GM19193 (cell line): ENCODE data around the gene PPP1R37.
A peak's percentile ranks its signal among the peaks of the same experiment; 100 is the strongest.

Experiments
- POLR2A ChIP-seq: IDR thresholded peaks from 4 replicates; pipeline ENCODE4 v1.6.1; 2011; ENCODE audit not compliant: insufficient read depth, insufficient read length; ENCODE audit errors: extremely low read depth

The PPP1R37 gene

DNA sequence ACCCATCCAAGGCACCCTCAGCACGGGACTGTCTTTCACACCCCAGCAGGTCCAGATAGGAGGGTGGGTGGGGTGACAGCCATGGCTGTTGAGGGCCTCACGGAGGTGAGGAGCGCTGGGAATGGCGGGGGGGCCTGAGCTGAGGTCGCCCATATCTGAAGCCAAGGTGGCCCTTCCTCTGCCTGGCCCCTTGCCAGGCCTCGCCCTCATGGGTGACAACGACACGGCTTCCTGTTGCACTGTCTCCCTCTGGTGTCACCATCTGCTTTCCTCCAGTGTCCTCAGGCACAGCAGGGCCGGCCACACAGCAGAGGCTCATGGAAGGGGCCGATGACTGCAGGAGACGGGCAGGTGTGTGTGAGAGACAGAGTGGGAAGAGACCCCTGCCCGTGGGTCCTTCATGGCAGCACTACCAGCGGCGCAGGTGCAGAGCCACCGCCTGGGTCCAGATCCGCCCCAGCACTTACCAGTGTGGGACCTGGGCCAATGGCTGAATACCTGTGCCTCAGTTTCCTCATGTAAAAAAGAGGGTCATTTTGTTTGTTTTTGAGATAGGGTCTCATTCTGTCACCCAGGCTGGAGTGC lies 75.9 kb downstream of the PPP1R37 start:
- no peak for TF ChIP-seq POLR2A

DNA sequence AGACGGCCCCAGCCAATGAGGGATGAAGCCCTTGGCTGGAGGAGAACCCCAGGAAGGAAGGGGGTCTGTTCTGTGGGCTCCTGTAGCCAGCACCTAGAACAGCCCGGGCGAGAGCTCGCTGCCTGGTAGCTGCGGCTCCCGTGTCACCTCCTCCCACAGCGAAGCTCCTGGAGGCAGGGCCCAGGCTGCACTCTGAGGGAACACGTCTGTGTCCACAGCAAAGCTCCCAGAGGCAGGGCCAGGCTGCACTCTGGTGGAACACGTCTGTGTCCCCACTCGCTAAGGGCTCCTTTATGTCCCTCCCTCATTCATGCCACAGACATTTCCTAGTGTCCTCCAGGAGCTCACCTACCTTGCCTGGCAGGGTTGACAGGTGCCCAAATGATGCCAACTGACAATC lies 76.6 kb downstream of the PPP1R37 start:
- no peak for TF ChIP-seq POLR2A

- no peak for TF ChIP-seq POLR2A
These were observed 77.4 kb downstream of the PPP1R37 start for GRCh38 chr19:45170146-45171106.

DNA sequence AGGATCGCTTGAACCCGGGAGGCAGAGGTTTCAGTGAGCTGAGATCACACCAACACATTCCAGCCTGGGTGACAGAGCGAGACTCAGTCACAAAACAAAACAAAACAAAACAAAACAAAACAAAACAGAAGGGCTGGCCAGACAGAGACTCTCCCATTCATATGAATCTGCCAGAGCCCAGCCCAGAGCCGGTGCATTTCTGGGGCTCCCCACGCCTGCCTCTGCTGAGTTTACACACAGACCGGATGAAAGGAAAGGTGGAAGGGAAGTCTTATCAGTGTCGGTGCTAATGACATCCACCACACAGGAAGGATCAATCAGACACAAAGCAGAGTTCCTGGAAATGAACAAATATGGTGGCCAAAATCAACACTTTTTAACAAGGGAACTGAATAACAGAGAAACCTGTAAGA lies 78.2 kb downstream of the PPP1R37 start:
- no peak for TF ChIP-seq POLR2A

DNA sequence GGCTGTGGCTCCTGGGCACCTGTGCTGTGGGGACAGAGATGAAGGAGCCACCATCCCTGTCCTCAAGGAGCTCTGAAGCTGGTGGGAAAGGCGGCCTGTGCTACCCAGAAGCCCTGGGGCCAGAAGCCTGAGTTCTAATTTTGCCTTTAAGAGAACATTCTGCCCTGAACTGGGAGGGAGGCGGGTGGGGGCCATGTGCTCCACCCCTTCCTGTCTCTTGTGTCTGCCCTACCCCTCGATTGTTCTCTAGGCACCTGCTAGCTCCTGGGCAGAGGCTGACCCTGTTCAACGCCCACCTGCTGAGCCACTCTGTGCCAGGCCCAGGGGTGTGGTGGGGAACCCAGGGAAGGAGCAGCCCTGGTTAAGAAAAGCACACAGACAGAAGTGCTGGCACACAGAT lies 79.2 kb downstream of the PPP1R37 start:
- no peak for TF ChIP-seq POLR2A

DNA sequence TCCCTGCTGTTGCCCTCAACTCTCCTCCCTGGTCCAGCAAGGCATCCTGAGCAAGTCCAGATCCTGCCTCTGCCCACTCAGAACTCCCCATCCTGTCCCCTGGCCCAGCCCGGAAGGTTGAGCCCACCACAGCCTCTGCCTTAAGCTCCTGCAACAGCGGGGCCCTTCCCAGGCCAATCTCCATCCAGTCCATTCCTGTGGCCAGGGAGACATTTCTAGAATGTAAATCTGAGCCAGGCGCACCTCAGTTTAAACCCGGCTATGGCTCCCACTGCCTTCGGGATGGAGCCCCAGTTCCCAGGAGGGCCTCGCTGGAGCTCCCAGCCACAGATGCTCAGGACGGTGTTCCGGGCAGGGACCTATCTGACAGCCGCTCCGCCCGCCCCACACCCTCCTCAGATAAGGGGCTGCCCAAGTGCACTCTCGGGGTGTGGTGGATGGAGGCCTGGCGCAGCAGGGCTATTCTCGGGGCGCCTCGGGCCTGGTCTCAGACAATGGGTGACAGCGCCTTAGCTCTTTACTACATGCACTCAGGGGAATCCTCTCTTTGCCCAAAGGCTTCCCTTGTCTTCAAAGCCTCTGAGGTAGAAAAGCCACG lies 79.7 kb downstream of the PPP1R37 start:
- no peak for TF ChIP-seq POLR2A

GRCh38 chr19:45173816-45174215 lies 80.8 kb downstream of the PPP1R37 start:
- TF ChIP-seq POLR2A = no peak

GRCh38 chr19:45175515-45176345 lies 82.8 kb downstream of the PPP1R37 start:
- TF ChIP-seq POLR2A = no peak

DNA sequence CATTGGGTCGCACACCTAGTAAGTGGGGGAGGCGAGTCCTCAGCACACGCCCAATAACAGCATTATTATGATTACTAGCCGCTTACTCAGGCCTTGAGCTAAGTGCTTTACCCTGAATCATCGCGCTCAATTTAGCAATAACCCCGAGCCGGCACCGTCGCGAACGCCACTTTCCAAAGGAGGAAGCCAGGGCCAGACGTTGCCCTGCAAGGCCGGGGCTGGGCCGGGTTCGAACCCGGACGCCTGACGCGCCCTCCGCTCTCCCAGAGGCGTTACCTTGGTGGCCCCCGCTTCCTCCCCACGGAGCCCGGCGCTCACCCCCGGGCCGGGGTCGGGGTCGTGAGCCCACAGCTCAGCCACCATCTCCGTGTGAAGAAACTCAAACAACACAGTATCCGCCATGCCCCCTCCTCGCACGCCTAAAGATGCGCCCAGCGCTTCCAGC lies 84.9 kb downstream of the PPP1R37 start, which contains the start of gene TRAPPC6A:
TRAPPC6A (minus strand) TSS at position 421 of the 445 bp plus-strand sequence; CDS start at position 402, 19 bp downstream.
- TF ChIP-seq POLR2A = peak; percentile 73

DNA sequence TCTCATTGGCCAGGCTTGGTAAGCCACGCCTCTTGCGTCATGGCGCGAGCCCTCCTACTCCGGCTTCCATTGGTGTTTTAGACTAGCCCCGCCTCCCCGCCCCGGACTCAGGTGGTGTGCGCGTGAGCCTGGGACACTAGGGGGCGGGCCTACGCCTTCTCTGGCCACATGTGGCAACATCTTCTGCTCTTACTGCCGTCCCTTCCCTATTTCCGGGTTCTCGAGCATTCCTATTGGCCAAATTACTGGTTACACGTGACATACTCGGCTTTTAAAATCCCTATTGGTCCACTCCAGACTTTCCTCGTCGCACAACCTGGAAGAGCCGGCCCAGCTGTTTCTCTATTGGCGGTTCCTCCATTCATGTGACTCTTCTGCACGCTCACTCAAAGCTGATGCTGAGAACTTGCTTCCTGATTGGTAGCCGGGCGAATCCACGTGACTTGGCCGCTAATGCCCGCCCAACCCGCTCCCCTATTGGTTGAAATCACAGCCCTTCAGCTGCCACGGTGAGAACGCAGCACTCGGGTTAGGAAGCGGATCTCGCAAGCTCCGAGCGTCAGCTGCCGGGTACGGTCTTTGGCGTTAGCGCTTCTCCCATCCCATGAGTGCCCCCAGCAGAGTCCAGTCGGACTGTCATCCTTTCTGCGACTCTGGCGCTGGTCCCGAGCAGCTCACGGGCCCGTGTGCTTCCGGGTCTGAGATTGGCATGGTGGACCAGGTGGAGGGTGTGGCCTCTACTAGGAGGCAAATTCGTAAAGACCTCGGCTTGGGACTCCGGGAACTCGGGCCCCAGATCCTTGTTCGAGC lies 85.5 kb downstream of the PPP1R37 start, which contains the start of gene BLOC1S3:
BLOC1S3 (plus strand) TSS at position 523 of the 810 bp plus-strand sequence. CDS start 513 bp downstream, outside the sequence.
- peak; percentile 76 for TF ChIP-seq POLR2A

GRCh38 chr19:45179072-45179891 lies 86.3 kb downstream of the PPP1R37 start:
- TF ChIP-seq POLR2A = no peak

GRCh38 chr19:45179892-45180370 lies 87.0 kb downstream of the PPP1R37 start:
- no peak for TF ChIP-seq POLR2A

DNA sequence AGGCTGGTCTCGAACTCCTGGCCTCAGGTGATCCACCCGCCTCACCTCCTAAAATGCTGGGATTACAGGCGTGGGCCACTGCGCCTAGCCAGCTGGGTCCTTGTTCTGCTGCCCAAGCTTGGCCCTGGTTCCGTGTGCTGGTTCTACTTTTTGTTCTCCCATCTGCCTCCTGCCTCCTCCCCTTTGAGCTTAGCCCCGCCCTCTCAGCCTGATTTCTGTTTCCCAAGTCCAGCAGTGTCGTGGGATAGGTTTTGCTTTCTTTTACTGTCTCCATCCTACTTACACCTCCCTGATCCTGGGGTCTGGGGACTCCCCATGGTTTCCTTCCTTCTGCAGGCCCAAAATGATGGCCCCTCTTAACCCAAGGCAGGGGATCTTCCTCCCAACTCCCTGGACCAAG lies 88.0 kb downstream of the PPP1R37 start:
- TF ChIP-seq POLR2A = no peak
